Measurements from ENCODE around the gene CTCFL.

DNA sequence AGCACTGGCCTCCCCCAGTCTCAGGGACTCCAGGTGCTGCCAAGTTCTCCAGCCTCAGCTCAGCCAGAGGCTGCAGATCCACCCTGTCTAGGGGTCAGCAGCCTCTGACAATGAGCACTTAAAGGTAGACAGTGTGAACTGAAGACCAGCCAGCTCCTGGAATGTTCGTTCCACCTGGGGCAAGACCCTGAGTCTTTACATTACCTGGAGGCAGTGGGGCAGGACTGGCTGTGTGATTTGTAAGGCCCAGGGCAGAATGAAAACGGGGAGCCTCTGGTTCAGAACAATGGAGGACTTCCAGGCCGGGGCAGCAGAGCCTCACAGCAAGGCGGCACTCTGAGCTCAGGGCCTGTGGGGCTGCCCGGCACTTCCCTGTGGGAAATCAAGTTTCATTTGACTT, 65.0 kb downstream of the CTCFL start:
- TF ChIP-seq, protein P1, sequence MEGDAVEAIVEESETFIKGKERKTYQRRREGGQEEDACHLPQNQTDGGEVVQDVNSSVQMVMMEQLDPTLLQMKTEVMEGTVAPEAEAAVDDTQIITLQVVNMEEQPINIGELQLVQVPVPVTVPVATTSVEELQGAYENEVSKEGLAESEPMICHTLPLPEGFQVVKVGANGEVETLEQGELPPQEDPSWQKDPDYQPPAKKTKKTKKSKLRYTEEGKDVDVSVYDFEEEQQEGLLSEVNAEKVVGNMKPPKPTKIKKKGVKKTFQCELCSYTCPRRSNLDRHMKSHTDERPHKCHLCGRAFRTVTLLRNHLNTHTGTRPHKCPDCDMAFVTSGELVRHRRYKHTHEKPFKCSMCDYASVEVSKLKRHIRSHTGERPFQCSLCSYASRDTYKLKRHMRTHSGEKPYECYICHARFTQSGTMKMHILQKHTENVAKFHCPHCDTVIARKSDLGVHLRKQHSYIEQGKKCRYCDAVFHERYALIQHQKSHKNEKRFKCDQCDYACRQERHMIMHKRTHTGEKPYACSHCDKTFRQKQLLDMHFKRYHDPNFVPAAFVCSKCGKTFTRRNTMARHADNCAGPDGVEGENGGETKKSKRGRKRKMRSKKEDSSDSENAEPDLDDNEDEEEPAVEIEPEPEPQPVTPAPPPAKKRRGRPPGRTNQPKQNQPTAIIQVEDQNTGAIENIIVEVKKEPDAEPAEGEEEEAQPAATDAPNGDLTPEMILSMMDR (IDR thresholded peaks at IDR 0.05; ENCODE audit: poor library complexity, severe bottlenecking) = no peak
- no peak for TF ChIP-seq EZH2 (IDR thresholded peaks at IDR 0.05; ENCODE audit: borderline replicate concordance, insufficient read depth, low read length, poor library complexity, severe bottlenecking)
- TF ChIP-seq, protein P2, sequence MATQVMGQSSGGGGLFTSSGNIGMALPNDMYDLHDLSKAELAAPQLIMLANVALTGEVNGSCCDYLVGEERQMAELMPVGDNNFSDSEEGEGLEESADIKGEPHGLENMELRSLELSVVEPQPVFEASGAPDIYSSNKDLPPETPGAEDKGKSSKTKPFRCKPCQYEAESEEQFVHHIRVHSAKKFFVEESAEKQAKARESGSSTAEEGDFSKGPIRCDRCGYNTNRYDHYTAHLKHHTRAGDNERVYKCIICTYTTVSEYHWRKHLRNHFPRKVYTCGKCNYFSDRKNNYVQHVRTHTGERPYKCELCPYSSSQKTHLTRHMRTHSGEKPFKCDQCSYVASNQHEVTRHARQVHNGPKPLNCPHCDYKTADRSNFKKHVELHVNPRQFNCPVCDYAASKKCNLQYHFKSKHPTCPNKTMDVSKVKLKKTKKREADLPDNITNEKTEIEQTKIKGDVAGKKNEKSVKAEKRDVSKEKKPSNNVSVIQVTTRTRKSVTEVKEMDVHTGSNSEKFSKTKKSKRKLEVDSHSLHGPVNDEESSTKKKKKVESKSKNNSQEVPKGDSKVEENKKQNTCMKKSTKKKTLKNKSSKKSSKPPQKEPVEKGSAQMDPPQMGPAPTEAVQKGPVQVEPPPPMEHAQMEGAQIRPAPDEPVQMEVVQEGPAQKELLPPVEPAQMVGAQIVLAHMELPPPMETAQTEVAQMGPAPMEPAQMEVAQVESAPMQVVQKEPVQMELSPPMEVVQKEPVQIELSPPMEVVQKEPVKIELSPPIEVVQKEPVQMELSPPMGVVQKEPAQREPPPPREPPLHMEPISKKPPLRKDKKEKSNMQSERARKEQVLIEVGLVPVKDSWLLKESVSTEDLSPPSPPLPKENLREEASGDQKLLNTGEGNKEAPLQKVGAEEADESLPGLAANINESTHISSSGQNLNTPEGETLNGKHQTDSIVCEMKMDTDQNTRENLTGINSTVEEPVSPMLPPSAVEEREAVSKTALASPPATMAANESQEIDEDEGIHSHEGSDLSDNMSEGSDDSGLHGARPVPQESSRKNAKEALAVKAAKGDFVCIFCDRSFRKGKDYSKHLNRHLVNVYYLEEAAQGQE (IDR thresholded peaks at IDR 0.05; ENCODE audit: borderline replicate concordance) = no peak
- no peak for TF ChIP-seq TAF1 (IDR thresholded peaks at IDR 0.05; ENCODE audit: low read depth)
- no peak for TF ChIP-seq RAD21 (conservative IDR thresholded peaks at IDR 0.05)
- no peak for TF ChIP-seq SMC3 (conservative IDR thresholded peaks at IDR 0.05; ENCODE audit: poor library complexity)
- TF ChIP-seq EP300 (conservative IDR thresholded peaks at IDR 0.05; ENCODE audit: poor library complexity, severe bottlenecking) = no peak
- TF ChIP-seq POLR2AphosphoS5 (IDR thresholded peaks at IDR 0.05) = no peak

Measured in neural cell (in vitro differentiated cells).